HEK293 (cell line): Measurements from ENCODE around the gene KEAP1.

Experiments
- CTCF ChIA-PET: fragments of 350-600 bp; formaldehyde crosslinking; extraction: SDS; loops from one replicate; lab custom pipeline; 2021; ENCODE audit warnings: antibody characterized with exemption; lab: Yijun Ruan, JAX
- POLR2A ChIA-PET: fragments of 300-600 bp; formaldehyde crosslinking; extraction: SDS; loops from one replicate; lab custom pipeline; 2020; ENCODE audit warnings: antibody characterized with exemption, inconsistent platforms; lab: Yijun Ruan, JAX
- H3K27ac ChIP-seq: fragments of 200-500 bp; sonication (Bioruptor generic); 2 replicates; pipeline ENCODE4 v1.5.1; 2014; ENCODE audit warnings: low read depth, low read length, control low read depth, inconsistent platforms; ENCODE audit errors: extremely low read depth
- H3K36me3 ChIP-seq, 2 experiments: fragments of 200-500 bp in 1 of 2; sonication (Bioruptor generic) in 1 of 2; 1 replicate in 1 of 2; 2 replicates in 1 of 2; pipeline ENCODE4 v1.5.1; 2014 to 2017; ENCODE audit warnings: inconsistent platforms in 2 of 2, low read length in 2 of 2; ENCODE audit not compliant: control insufficient read depth in 2 of 2, insufficient read depth in 1 of 2
- H3K4me1 ChIP-seq: fragments of 200-500 bp; sonication (Bioruptor generic); 2 replicates; pipeline ENCODE4 v1.5.1; 2014; ENCODE audit warnings: mild to moderate bottlenecking, low read length, inconsistent platforms; ENCODE audit not compliant: control insufficient read depth, insufficient read depth
- H3K4me3 ChIP-seq: 2 replicates; pipeline ENCODE4 v1.5.1; 2011; ENCODE audit warnings: low read depth, mild to moderate bottlenecking, control low read depth, low read length, moderate library complexity
- H3K9me3 ChIP-seq: fragments of 200-500 bp; sonication (Bioruptor generic); 2 replicates; pipeline ENCODE4 v1.5.1; 2014; ENCODE audit warnings: low read depth, low read length, inconsistent platforms; ENCODE audit not compliant: control insufficient read depth, insufficient read depth
- BCL11B ChIP-seq: fragments of 450-650 bp; formaldehyde crosslinking; IDR thresholded peaks from 2 replicates; pipeline ENCODE4 v1.5.1; 2016; ENCODE audit warnings: low read depth, missing biosample characterization, missing genetic modification characterization
- CTCF ChIP-seq: fragments of 450-650 bp; formaldehyde crosslinking; IDR thresholded peaks from 2 replicates; pipeline ENCODE4 v1.5.1; 2016; ENCODE audit warnings: missing biosample characterization, missing genetic modification characterization
- MZF1 ChIP-seq: fragments of 450-650 bp; formaldehyde crosslinking; IDR thresholded peaks from 2 replicates; pipeline ENCODE4 v1.5.1; 2017; ENCODE audit warnings: missing biosample characterization, missing genetic modification characterization, borderline replicate concordance
- ZBTB11 ChIP-seq: fragments of 450-650 bp; formaldehyde crosslinking; conservative IDR thresholded peaks from 2 replicates; pipeline ENCODE4 v1.5.1; 2016; ENCODE audit warnings: low read depth, missing biosample characterization, missing genetic modification characterization
- ZFP3 ChIP-seq: fragments of 450-650 bp; formaldehyde crosslinking; IDR thresholded peaks from 2 replicates; pipeline ENCODE4 v1.5.1; 2016; ENCODE audit warnings: low read depth, missing biosample characterization, missing genetic modification characterization
- ZNF121 ChIP-seq: fragments of 450-650 bp; formaldehyde crosslinking; IDR thresholded peaks from 2 replicates; pipeline ENCODE4 v1.5.1; 2016; ENCODE audit warnings: missing biosample characterization, missing genetic modification characterization
- ZNF146 ChIP-seq: fragments of 450-650 bp; formaldehyde crosslinking; IDR thresholded peaks from 2 replicates; pipeline ENCODE4 v1.5.1; 2016; ENCODE audit warnings: missing biosample characterization, missing genetic modification characterization
- ZNF280D ChIP-seq: fragments of 450-650 bp; formaldehyde crosslinking; IDR thresholded peaks from 2 replicates; pipeline ENCODE4 v1.5.1; 2016; ENCODE audit warnings: missing biosample characterization, missing genetic modification characterization
- ZNF510 ChIP-seq: fragments of 450-650 bp; formaldehyde crosslinking; IDR thresholded peaks from 2 replicates; pipeline ENCODE4 v1.5.1; 2018; ENCODE audit warnings: mild to moderate bottlenecking, missing genetic modification characterization, missing biosample characterization; ENCODE audit not compliant: insufficient replicate concordance
- ZNF580 ChIP-seq: fragments of 450-650 bp; formaldehyde crosslinking; IDR thresholded peaks from 2 replicates; pipeline ENCODE4 v1.5.1; 2016; ENCODE audit warnings: missing biosample characterization, missing genetic modification characterization
- ZNF664 ChIP-seq: fragments of 450-650 bp; formaldehyde crosslinking; IDR thresholded peaks from 2 replicates; pipeline ENCODE4 v1.5.1; 2016; ENCODE audit warnings: missing biosample characterization, missing genetic modification characterization
- ZSCAN30 ChIP-seq: fragments of 450-650 bp; IDR thresholded peaks from 2 replicates; pipeline ENCODE4 v1.5.1; 2018; ENCODE audit warnings: missing biosample characterization, mild to moderate bottlenecking, missing genetic modification characterization, moderate library complexity
- ZSCAN4 ChIP-seq: fragments of 450-650 bp; formaldehyde crosslinking; IDR thresholded peaks from 2 replicates; pipeline ENCODE4 v1.5.1; 2017; ENCODE audit warnings: missing biosample characterization, missing genetic modification characterization

Gene KEAP1

GRCh38 chr19:10505583-10506229 lies 2.5 kb upstream of the KEAP1 start:
- POLR2A ChIA-PET, result interaction anchor here (0.5 to 0.7 kb wide), 2 partner anchors 10 to 194 kb away, joined by 3 to 4 read pairs; no protein-coding TSS in a partner anchor
- CTCF ChIA-PET, result interaction anchor here (0.6 to 1.0 kb wide), 7 partner anchors 11 to 1811 kb away, joined by 3 to 5 read pairs (median 3); no protein-coding TSS in a partner anchor
- peaks cover 4% of the 10 kb centered on the region; the same call in 1 of the 2 replicates for H3K4me1 ChIP-seq
- H3K9me3 ChIP-seq, result no peaks in the 10 kb centered on the region
- no peak overlapping the region for H3K27ac ChIP-seq
- H3K4me3 ChIP-seq, result no peak overlapping the region
- H3K36me3 ChIP-seq, result no peaks in the 10 kb centered on the region
- TF ChIP-seq ZBTB11 (tag by site-specific recombination), result no peak
- peak; percentile 92 for TF ChIP-seq ZNF146 (tag by site-specific recombination)
- TF ChIP-seq MZF1, result 0 out of 2 replicates have a peak, but pooled peaks have one; percentile 27
- TF ChIP-seq ZSCAN4 (tag by site-specific recombination), result no peak
- TF ChIP-seq ZNF664, result peak; percentile 35; the same call in 1 of the 2 replicates
- no peak for TF ChIP-seq ZNF510
- no peak for TF ChIP-seq BCL11B (tag by site-specific recombination)
- TF ChIP-seq ZNF121 (tag by site-specific recombination), result 0 out of 2 replicates have a peak, but pooled peaks have one; percentile 54
- 0 out of 2 replicates have a peak, but pooled peaks have one; percentile 24 for TF ChIP-seq ZSCAN30
- TF ChIP-seq ZNF580 (tag by site-specific recombination), result no peak; the same call in 1 of the 2 replicates
- peak; percentile 78; the same call in 1 of the 2 replicates for TF ChIP-seq ZNF280D (tag by site-specific recombination)
- 0 out of 2 replicates have a peak, but pooled peaks have one; percentile 28 for TF ChIP-seq CTCF
- TF ChIP-seq ZFP3 (tag by site-specific recombination), result no peak
